ENCODE measurements around the gene MPP7. TPM values are rescaled to one million over a fixed set of nuclear protein-coding genes. Genes with fewer than 3 reads are reported as not detected.
"Not testable (repeated sequence)": the region's sequence is repeated elsewhere in the genome, so short reads cannot be mapped to it uniquely, and the experiment has no call there.

The MPP7 gene
- polyA plus RNA-seq (2011; rRNA removed) (1.0 and 1.8 TPM in 2 replicates), polyA minus RNA-seq (2011; rRNA and poly(A)+ RNA removed) (0.72 and 0.81 TPM in 2 replicates)

DNA sequence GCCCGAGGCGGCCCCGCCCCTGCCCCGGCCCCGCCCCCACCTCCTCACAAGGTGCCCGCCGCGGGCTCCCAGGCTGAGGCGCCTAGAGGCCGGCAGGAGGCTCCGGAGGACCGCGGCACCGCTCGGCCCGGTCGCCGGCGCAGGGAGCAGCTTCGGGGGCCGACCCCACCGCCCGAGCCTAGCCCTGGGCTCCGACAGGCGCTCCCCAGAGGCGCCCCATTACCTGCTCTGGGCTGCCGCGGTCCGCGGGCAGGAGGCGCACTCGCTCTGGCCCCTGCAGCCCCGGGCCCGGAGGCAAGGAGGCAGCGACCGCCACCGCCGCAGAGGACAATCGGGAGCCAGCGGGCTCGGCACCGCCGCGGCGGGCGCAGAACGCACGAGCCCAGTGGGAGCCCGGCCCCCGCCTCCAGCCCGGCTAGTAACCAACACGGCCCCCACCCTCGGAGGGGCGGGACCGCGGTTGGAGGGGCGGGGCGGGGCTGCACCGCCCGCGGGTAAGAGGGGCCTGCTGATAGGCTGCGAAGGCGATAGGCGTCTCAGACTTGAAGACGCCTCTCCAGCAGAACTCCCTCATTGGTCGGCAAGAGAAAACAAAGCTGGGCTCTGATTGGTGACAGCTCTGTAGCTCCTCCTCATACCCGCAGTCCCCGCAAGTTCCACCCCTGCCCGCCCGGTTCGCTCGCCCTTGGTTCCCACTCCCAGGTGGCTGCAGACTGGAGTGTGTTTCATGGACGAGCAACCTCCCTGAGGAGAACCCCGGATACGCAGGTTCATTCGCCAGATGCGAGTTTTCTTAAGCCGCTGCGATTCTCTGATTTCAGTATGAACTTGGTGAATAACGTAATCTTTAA is at the start of gene MPP7:
TSS of gene MPP7 (minus strand) at position 427 of the 851 bp plus-strand sequence. CDS start 64,460 bp downstream, outside the sequence.
- Histone ChIP-seq H3K36me3 (ENCODE audit: control insufficient read depth, insufficient read depth, low read length) (no peaks in the 10 kb centered on the region), H3K4me3 (ENCODE audit: low read depth, low read length) (peak within 1 kb of the TSS; percentile 43), H3K27me3 (ENCODE audit: control insufficient read depth, insufficient read depth, low read length) (peaks cover 18% of the 10 kb centered on the region)
- CTCF ChIA-PET: interaction anchor here (1.5 to 1.9 kb wide), 6 partner anchors 11 to 91 kb away, joined by 4 to 12 read pairs (median 6); no protein-coding TSS in a partner anchor
- TF ChIP-seq, protein P1, sequence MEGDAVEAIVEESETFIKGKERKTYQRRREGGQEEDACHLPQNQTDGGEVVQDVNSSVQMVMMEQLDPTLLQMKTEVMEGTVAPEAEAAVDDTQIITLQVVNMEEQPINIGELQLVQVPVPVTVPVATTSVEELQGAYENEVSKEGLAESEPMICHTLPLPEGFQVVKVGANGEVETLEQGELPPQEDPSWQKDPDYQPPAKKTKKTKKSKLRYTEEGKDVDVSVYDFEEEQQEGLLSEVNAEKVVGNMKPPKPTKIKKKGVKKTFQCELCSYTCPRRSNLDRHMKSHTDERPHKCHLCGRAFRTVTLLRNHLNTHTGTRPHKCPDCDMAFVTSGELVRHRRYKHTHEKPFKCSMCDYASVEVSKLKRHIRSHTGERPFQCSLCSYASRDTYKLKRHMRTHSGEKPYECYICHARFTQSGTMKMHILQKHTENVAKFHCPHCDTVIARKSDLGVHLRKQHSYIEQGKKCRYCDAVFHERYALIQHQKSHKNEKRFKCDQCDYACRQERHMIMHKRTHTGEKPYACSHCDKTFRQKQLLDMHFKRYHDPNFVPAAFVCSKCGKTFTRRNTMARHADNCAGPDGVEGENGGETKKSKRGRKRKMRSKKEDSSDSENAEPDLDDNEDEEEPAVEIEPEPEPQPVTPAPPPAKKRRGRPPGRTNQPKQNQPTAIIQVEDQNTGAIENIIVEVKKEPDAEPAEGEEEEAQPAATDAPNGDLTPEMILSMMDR (IDR thresholded peaks at IDR 0.05; ENCODE audit: insufficient read depth, low read depth, low read length): 0 out of 2 replicates have a peak, but pooled peaks have one; percentile 9
- POLR2A ChIA-PET: interaction anchor here (0.6 to 0.7 kb wide), 3 partner anchors 55 to 759 kb away, joined by 3 read pairs; no protein-coding TSS in a partner anchor
- DNase-seq (ENCODE audit: low read depth): peak; percentile 93

DNA sequence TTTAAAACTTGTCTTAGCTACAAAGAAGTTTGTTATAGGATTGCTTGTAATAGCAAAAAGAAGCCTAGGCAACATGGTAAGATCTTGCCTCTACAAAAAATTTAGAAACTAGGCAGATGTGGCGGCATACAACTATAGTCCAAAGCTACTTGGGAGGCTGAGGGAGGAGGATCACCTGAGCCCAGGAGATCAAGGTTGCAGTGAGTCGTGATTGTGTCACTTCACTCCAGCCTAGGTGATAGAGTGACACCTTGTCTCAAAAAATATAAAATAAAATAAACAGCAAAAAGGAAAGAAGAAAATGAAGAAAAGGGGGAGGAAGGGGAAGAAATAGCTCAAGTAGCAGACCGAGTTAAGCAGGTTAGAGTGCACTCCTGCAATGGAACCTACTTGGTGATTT is 47.0 kb upstream of the MPP7 start:
- peaks cover 2% of the 10 kb centered on the region; the same call in 1 of the 2 replicates for H3K27me3 ChIP-seq (ENCODE audit: control insufficient read depth, insufficient read depth, low read length)
- no peak for DNase-seq (ENCODE audit: low read depth)
- no peaks in the 10 kb centered on the region for H3K36me3 ChIP-seq (ENCODE audit: control insufficient read depth, insufficient read depth, low read length)
- POLR2A ChIA-PET: no interaction called here
- CTCF ChIA-PET: interaction anchor here (1.7 kb wide), 1 partner anchor 15 kb away, joined by 3 read pairs; no protein-coding TSS in a partner anchor
- TF ChIP-seq, protein P1 (IDR thresholded peaks at IDR 0.05; ENCODE audit: insufficient read depth, low read depth, low read length): no peak
- H3K4me3 ChIP-seq (ENCODE audit: low read depth, low read length): no peak overlapping the region

DNA sequence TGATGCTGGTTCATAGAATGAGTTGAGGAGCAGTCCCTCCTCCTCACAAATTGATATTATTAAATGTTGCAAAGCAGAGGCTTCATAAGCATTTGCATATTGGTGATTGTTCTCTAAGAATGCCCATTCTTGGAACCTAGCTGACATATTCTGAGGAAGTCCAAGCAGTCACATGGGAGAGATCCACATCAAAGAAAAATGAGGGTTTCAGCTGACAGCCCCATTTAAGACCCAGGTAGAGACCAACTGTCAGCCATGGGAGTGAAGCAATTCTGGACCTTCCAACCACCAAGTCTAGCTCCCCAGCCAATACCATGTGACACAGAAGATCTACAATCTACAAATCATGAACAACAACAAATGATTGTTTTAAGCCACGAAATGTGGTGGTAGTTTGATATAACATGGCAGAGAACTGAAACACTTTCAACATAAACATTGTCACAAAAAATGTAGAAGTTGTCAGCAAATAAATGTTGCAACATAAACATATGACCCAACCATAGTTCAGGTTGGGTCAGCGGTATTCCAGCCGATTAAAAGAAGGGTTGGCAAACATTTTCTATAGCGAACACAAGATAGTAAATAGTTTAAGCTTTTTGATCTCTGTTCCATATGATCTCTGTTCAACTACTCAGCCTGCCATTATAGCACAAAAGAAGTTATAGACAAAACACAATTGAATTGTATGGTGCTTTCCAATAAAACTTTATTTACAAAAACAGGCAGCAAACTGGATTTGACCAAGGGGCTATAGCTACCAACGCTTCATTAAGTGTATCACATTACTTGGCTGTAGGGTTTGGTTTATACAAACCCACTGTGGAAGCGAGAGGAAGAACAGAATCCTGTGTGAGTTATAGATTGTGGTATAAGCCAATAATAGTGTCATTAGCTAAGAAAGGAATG is 41.4 kb upstream of the MPP7 start:
- Histone ChIP-seq H3K4me3 (ENCODE audit: low read depth, low read length) (no peak overlapping the region), H3K36me3 (ENCODE audit: control insufficient read depth, insufficient read depth, low read length) (no peaks in the 10 kb centered on the region), H3K27me3 (ENCODE audit: control insufficient read depth, insufficient read depth, low read length) (peaks cover 3% of the 10 kb centered on the region; the same call in 1 of the 2 replicates)
- ChIA-PET POLR2A (no interaction called here), CTCF (interaction anchor here (0.7 to 1.4 kb wide), 3 partner anchors 9 to 16 kb away, joined by 3 to 4 read pairs (median 3); no protein-coding TSS in a partner anchor)
- DNase-seq (ENCODE audit: low read depth): no peak
- TF ChIP-seq, protein P1 (IDR thresholded peaks at IDR 0.05; ENCODE audit: insufficient read depth, low read depth, low read length): no peak

GRCh38 chr10:28343252-28343651 is 40.4 kb upstream of the MPP7 start:
- DNase-seq (ENCODE audit: low read depth): no peak
- peaks cover 3% of the 10 kb centered on the region; the same call in 1 of the 2 replicates for H3K27me3 ChIP-seq (ENCODE audit: control insufficient read depth, insufficient read depth, low read length)
- TF ChIP-seq, protein P1 (IDR thresholded peaks at IDR 0.05; ENCODE audit: insufficient read depth, low read depth, low read length): no peak
- ChIA-PET CTCF (interaction anchor here (1.2 kb wide), 1 partner anchor 8 kb away, joined by 3 read pairs; no protein-coding TSS in a partner anchor), POLR2A (no interaction called here)
- no peaks in the 10 kb centered on the region for H3K36me3 ChIP-seq (ENCODE audit: control insufficient read depth, insufficient read depth, low read length)
- no peak overlapping the region for H3K4me3 ChIP-seq (ENCODE audit: low read depth, low read length)

DNA sequence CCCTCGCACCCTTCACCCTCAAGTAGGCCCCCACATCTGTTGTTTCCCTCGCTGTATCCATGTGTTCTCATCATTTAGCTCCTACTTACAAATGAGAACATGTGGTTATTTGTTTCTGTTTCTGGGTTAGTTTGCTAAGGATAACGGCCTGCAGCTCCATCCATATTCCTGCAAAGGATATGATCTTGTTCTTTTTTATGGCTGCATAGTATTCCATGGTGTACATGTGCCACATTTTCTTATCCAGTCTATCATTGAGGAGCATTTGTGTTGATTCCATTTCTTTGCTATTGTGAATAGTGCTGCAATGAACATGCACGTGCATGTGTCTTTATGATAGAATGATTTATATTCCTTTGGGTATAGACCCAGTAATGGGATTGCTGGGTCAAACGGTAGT is 38.8 kb upstream of the MPP7 start:
- DNase-seq (ENCODE audit: low read depth); H3K4me3 ChIP-seq (ENCODE audit: low read depth, low read length); H3K27me3 ChIP-seq (ENCODE audit: control insufficient read depth, insufficient read depth, low read length); H3K36me3 ChIP-seq (ENCODE audit: control insufficient read depth, insufficient read depth, low read length); POLR2A ChIA-PET: not testable (repeated sequence)
- CTCF ChIA-PET: interaction anchor here (1.3 kb wide), 1 partner anchor 52 kb away, joined by 4 read pairs; no protein-coding TSS in a partner anchor

All from BJ (cell line).